Thyroid gland (tissue), 4 donors: ENCODE results near the gene IL37.

Experiments used
- CTCF ChIP-seq, 6 experiments: fragments of 200-600 bp in 3 of 6; fragments of 450-650 bp in 3 of 6; sonication (generic) in 3 of 6; IDR thresholded peaks; one replicate each; pipeline ENCODE4 v1.5.1; 2016 to 2019; ENCODE audit warnings: antibody characterized with exemption in 6 of 6, mild to moderate bottlenecking in 2 of 6, inconsistent platforms in 1 of 6, moderate library complexity in 1 of 6
- POLR2A ChIP-seq, 2 donors: fragments of 450-650 bp; IDR thresholded peaks; one replicate each; pipeline ENCODE4 v1.6.1; 2017; ENCODE audit warnings: antibody characterized with exemption in 2 of 2, mild to moderate bottlenecking in 2 of 2, moderate library complexity in 1 of 2

GRCh38 chr2:112921982-112922381 is 11.0 kb downstream of the IL37 start:
- TF ChIP-seq CTCF (IDR thresholded peaks at IDR 0.05) (no peak), POLR2A (IDR thresholded peaks at IDR 0.05) (no peak)
